ENCODE measurements around the gene ZDHHC11. TPM values are rescaled to one million over a fixed set of nuclear protein-coding genes. Genes with fewer than 3 reads are reported as not detected.

The ZDHHC11 gene, protein sequence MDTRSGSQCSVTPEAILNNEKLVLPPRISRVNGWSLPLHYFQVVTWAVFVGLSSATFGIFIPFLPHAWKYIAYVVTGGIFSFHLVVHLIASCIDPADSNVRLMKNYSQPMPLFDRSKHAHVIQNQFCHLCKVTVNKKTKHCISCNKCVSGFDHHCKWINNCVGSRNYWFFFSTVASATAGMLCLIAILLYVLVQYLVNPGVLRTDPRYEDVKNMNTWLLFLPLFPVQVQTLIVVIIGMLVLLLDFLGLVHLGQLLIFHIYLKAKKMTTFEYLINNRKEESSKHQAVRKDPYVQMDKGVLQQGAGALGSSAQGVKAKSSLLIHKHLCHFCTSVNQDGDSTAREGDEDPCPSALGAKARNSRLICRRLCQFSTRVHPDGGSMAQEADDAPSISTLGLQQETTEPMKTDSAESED
- polyA plus RNA-seq: 1 to 10 TPM; 2.4 to 4.0 TPM

DNA sequence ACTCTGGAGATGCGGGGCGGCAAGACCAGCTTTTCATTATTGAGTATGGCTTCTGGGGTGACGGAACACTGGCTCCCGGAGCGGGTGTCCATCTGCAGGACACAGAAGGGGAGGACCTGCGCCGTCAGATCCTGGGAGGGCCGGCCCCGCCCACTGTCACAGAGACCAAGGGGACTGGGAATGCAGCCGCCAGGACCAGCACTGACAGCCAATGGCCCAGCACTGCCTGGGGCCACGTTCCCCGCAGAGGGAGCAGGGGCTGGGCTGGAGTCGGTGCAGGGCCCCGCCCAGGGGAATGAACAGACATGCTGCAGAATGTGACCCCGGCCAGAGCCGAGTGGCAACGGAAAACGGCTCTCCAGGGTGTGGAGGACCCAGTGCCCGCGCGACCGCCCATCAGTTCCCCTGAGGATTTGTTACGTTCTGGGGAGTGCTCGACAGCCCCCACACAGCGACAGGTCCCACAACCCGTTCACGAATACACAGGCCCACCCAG is at the start of gene ZDHHC11:
Gene ZDHHC11, minus strand, starts transcription at position 476 of the 496 bp plus-strand sequence. Its CDS starts 384 bp downstream, at position 92.
- H3K27me3 ChIP-seq (ENCODE audit: control insufficient read depth in 1 of 2, insufficient read depth in 2 of 2, low read length in 2 of 2): no peaks in the 10 kb centered on the region
- peaks cover 0 to 2% of the 10 kb centered on the region in 2 donors for H3K9me3 ChIP-seq (ENCODE audit: control insufficient read depth in 2 of 2, insufficient read depth in 1 of 2, low read depth in 1 of 2, low read length in 1 of 2)
- WGBS, 2 donors: 45% methylated on average over 27 of the region's 27 CpGs
- peaks cover 0 to 13% of the 10 kb centered on the region in 2 donors for H3K4me1 ChIP-seq (ENCODE audit: control insufficient read depth in 2 of 2, insufficient read depth in 2 of 2, low read length in 1 of 2)
- no peak within 1 kb of the TSS for H3K4me3 ChIP-seq (ENCODE audit: low read depth in 1 of 2, low read length in 2 of 2)
- no peaks in the 10 kb centered on the region for H3K36me3 ChIP-seq (ENCODE audit: control insufficient read depth in 2 of 2, insufficient read depth in 2 of 2, low read length in 1 of 2)
- H3K27ac ChIP-seq (ENCODE audit: low read depth in 2 of 2, low read length in 1 of 2): no peak within 1 kb of the TSS

DNA sequence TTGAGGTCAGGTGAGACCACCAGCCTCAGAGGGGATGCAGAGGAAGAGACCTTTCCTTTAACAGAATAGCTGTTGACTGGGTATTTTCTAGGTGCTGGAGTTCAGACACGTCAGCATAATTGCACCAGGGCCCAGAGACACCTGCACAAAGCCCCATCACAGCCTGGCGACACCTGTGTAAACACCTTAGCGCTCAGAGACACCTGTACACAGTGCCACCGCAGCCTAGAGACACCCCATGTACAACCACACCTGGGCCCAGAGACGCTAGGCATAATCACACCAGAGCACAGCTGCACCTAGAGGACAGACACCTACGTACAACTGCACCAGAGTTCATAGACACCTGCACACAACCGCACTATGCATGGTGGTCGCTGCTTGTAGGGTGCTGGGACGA is 42.9 kb upstream of the ZDHHC11 start:
- H3K36me3 ChIP-seq (ENCODE audit: control insufficient read depth in 2 of 2, insufficient read depth in 2 of 2, low read length in 1 of 2): peaks cover 0 to 18% of the 10 kb centered on the region in 2 donors
- WGBS, 2 donors: 67 to 78% methylated on average over 9 of the region's 9 CpGs
- H3K4me1 ChIP-seq (ENCODE audit: control insufficient read depth in 2 of 2, insufficient read depth in 2 of 2, low read length in 1 of 2): peaks cover 3 to 13% of the 10 kb centered on the region in 2 donors
- H3K4me3 ChIP-seq (ENCODE audit: low read depth in 1 of 2, low read length in 2 of 2): peak overlapping the region in 1 of 2 donors; percentile 89
- no peaks in the 10 kb centered on the region for H3K27me3 ChIP-seq (ENCODE audit: control insufficient read depth in 1 of 2, insufficient read depth in 2 of 2, low read length in 2 of 2)
- no peaks in the 10 kb centered on the region for H3K9me3 ChIP-seq (ENCODE audit: control insufficient read depth in 2 of 2, insufficient read depth in 1 of 2, low read depth in 1 of 2, low read length in 1 of 2)
- H3K27ac ChIP-seq (ENCODE audit: low read depth in 2 of 2, low read length in 1 of 2): no peak overlapping the region

DNA sequence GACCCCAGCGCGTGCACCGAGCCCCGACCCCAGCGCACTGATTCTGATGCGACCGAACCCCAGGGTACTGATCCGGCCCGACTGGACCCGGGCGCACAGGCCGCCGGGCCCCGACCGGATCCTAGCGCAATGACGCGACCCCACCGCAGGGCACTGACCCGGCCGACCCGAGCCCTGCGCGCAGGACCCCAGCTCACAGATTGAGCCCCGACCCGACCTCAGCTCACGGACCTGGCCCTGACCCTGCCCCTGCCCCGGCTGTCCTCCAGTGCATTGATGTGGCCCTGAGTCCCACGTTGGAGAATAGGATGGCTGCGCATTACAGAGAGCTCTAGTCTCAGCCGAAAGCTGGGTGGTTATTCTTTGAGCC is 42.3 kb upstream of the ZDHHC11 start:
- Histone ChIP-seq H3K9me3 (ENCODE audit: control insufficient read depth in 2 of 2, insufficient read depth in 1 of 2, low read depth in 1 of 2, low read length in 1 of 2) (no peaks in the 10 kb centered on the region), H3K4me1 (ENCODE audit: control insufficient read depth in 2 of 2, insufficient read depth in 2 of 2, low read length in 1 of 2) (peaks cover 3 to 13% of the 10 kb centered on the region in 2 donors), H3K36me3 (ENCODE audit: control insufficient read depth in 2 of 2, insufficient read depth in 2 of 2, low read length in 1 of 2) (peaks cover under 1 to 20% of the 10 kb centered on the region in 2 donors), H3K27me3 (ENCODE audit: control insufficient read depth in 1 of 2, insufficient read depth in 2 of 2, low read length in 2 of 2) (no peaks in the 10 kb centered on the region), H3K27ac (ENCODE audit: low read depth in 2 of 2, low read length in 1 of 2) (no peak overlapping the region), H3K4me3 (ENCODE audit: low read depth in 1 of 2, low read length in 2 of 2) (peak overlapping the region; percentile 71 to 89)
- 1% methylated on average over 30 to 31 of the region's 31 CpGs for WGBS, 2 donors

DNA sequence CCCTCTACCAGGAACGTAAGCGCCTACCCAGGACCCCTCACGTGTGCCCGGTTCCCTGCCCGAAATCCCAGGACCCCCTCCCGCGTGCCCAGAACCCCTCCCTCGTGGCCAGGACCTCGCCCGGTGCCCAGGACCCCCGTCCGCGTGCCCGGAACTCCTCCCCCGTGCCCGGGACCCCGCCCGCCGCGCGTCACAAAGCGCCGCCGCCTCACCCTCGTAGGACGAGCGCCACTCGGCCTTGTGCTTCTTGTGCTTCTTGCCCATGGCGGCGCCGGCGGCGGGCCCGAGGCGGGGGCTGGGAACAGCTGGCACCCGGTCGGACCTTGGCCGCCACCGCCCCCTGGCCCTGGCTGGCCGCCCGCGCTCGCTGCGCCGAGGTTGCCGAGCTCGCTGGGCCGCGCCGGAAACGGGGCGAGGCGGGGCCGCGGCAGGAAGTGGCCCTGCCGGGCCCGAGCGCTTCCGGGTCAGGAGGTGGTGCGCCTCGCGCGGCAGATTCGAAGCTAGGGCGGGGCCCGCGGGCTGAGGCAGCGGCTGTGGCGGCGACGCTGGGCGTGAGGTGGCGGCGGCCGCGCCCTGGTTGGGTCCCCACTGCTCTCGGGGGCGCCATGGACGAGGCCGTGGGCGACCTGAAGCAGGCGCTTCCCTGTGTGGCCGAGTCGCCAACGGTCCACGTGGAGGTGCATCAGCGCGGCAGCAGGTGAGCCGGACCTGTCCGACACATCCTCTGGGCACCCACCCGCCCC is 41.8 kb upstream of the ZDHHC11 start, which contains the start of the genes BRD9 and TRIP13:
Gene BRD9, minus strand, starts transcription at position 408 of the 743 bp plus-strand sequence. Its CDS starts 144 bp downstream, at position 264.
Gene TRIP13, plus strand, starts transcription at position 491 of the 743 bp plus-strand sequence. Its CDS starts 115 bp downstream, at position 606.
- H3K4me1 ChIP-seq (ENCODE audit: control insufficient read depth in 2 of 2, insufficient read depth in 2 of 2, low read length in 1 of 2): peaks cover 3 to 13% of the 10 kb centered on the region in 2 donors
- peak within 1 kb of the TSS; percentile 71 to 89 for H3K4me3 ChIP-seq (ENCODE audit: low read depth in 1 of 2, low read length in 2 of 2)
- 1% methylated on average over 80 to 91 of the region's 91 CpGs for WGBS, 2 donors
- H3K9me3 ChIP-seq (ENCODE audit: control insufficient read depth in 2 of 2, insufficient read depth in 1 of 2, low read depth in 1 of 2, low read length in 1 of 2): no peaks in the 10 kb centered on the region
- H3K27me3 ChIP-seq (ENCODE audit: control insufficient read depth in 1 of 2, insufficient read depth in 2 of 2, low read length in 2 of 2): no peaks in the 10 kb centered on the region
- H3K36me3 ChIP-seq (ENCODE audit: control insufficient read depth in 2 of 2, insufficient read depth in 2 of 2, low read length in 1 of 2): peaks cover 3 to 23% of the 10 kb centered on the region in 2 donors
- H3K27ac ChIP-seq (ENCODE audit: low read depth in 2 of 2, low read length in 1 of 2): peak within 1 kb of the TSS; percentile 73 to 90

DNA sequence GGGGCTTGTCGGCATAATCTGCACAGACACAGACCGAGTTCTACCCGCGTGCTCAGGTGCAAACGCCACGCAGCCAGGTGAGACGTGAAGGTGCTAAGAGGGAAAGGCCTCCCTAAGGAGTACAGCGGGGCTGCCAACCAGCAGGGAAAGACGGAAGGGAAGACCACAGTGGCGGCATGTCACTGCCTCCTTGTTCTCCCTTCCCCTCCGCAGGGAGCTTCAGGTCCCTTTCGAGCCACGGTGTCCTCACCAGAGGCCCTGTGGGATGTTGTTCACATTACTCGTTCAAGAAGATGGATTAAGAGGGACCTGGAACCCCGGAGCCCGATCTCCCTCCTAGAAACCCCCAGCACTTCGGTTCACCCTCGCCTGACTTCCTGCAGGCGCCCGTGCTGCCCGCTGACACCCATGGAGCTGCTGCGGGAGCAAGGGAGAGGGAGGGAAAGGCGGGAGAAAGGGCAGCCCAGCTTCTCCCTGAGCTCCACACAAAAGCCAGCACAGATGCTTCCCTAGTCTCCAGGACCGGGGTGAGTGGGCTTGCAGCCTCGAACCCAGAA is 41.1 kb upstream of the ZDHHC11 start:
- no peaks in the 10 kb centered on the region for H3K9me3 ChIP-seq (ENCODE audit: control insufficient read depth in 2 of 2, insufficient read depth in 1 of 2, low read depth in 1 of 2, low read length in 1 of 2)
- peaks cover 7 to 26% of the 10 kb centered on the region in 2 donors for H3K36me3 ChIP-seq (ENCODE audit: control insufficient read depth in 2 of 2, insufficient read depth in 2 of 2, low read length in 1 of 2)
- H3K4me3 ChIP-seq (ENCODE audit: low read depth in 1 of 2, low read length in 2 of 2): peak overlapping the region; percentile 71 to 89
- WGBS, 2 donors: 12 to 18% methylated on average over 25 of the region's 25 CpGs
- H3K27ac ChIP-seq (ENCODE audit: low read depth in 2 of 2, low read length in 1 of 2): peak overlapping the region; percentile 73 to 90
- peaks cover 3 to 13% of the 10 kb centered on the region in 2 donors for H3K4me1 ChIP-seq (ENCODE audit: control insufficient read depth in 2 of 2, insufficient read depth in 2 of 2, low read length in 1 of 2)
- H3K27me3 ChIP-seq (ENCODE audit: control insufficient read depth in 1 of 2, insufficient read depth in 2 of 2, low read length in 2 of 2): no peaks in the 10 kb centered on the region

DNA sequence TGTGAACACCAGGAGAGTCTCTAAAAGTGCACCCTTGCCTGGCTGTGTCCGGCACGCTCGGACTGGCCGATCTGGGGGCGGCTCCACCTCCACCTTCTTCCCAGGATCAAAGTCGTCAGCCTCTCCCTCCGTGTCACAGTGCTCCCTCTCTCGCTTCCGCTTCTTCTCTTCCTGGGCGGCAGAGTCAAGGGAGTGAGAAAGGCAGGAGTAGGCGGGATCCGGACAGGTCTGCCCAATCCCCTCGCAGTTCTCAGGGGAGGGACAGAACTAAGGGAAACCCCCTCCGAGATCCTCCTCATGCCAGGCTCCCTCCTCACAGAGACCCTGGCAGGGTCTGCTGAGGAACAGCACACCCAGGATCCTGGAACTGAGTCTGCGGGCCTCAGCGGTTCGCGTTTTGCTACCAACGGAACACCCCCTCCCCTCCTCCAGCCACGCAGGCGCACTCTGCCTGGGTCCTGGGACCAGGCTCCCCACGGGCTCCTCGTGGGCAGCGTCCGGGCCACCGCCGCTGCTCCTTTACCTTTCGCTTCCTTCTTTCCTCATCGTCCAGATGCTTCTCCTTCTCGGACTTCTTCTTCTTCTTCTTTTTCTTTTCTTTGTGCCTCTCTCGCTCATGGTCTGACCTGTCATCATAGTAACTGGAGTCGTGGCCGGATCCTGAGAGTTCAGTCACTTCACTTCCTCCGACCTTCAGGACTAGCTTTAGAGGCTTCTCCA is 40.5 kb upstream of the ZDHHC11 start:
- Histone ChIP-seq H3K9me3 (ENCODE audit: control insufficient read depth in 2 of 2, insufficient read depth in 1 of 2, low read depth in 1 of 2, low read length in 1 of 2) (no peaks in the 10 kb centered on the region), H3K27me3 (ENCODE audit: control insufficient read depth in 1 of 2, insufficient read depth in 2 of 2, low read length in 2 of 2) (no peaks in the 10 kb centered on the region), H3K27ac (ENCODE audit: low read depth in 2 of 2, low read length in 1 of 2) (peak overlapping the region in 1 of 2 donors; percentile 90), H3K36me3 (ENCODE audit: control insufficient read depth in 2 of 2, insufficient read depth in 2 of 2, low read length in 1 of 2) (peaks cover 12 to 32% of the 10 kb centered on the region in 2 donors), H3K4me3 (ENCODE audit: low read depth in 1 of 2, low read length in 2 of 2) (peak overlapping the region; percentile 71 to 89), H3K4me1 (ENCODE audit: control insufficient read depth in 2 of 2, insufficient read depth in 2 of 2, low read length in 1 of 2) (peaks cover 3 to 13% of the 10 kb centered on the region in 2 donors)
- 76 to 83% methylated on average over 32 to 34 of the region's 34 CpGs for WGBS, 2 donors

DNA sequence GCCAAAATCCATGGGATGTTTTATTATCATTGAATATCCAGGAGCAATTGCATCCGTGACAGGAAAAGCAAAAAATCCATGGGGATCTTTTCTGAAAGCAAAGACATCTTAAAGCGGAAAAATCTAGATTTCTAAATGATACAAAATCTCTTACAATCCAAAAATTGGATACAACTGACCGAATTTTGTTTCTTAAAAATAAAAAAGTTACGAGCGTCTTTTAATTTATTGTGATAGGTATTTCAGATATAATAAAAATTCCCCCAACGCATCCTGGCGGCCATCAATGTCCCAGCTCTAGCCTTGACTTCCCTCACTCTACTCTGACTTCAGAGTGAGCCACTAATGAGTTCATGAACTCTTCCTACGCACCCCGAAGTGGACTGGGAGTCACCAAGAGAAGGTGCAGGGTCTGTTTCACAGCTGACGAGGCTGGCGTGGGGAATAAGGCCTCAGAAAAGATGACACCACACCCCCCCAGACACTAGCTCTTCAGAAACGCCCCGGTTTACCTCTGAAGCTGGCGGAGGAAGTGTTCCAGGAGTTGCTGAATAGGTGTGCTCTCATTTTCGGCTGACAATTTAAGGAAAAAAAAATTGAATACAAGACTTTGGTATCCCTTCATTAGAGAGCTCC is 38.4 kb upstream of the ZDHHC11 start:
- H3K27me3 ChIP-seq (ENCODE audit: control insufficient read depth in 1 of 2, insufficient read depth in 2 of 2, low read length in 2 of 2): no peaks in the 10 kb centered on the region
- H3K27ac ChIP-seq (ENCODE audit: low read depth in 2 of 2, low read length in 1 of 2): no peak overlapping the region
- H3K9me3 ChIP-seq (ENCODE audit: control insufficient read depth in 2 of 2, insufficient read depth in 1 of 2, low read depth in 1 of 2, low read length in 1 of 2): no peaks in the 10 kb centered on the region
- 91 to 95% methylated on average over 15 of the region's 15 CpGs for whole genome bisulfite sequencing, 2 donors
- peaks cover 3 to 13% of the 10 kb centered on the region in 2 donors for H3K4me1 ChIP-seq (ENCODE audit: control insufficient read depth in 2 of 2, insufficient read depth in 2 of 2, low read length in 1 of 2)
- H3K4me3 ChIP-seq (ENCODE audit: low read depth in 1 of 2, low read length in 2 of 2): no peak overlapping the region
- H3K36me3 ChIP-seq (ENCODE audit: control insufficient read depth in 2 of 2, insufficient read depth in 2 of 2, low read length in 1 of 2): peaks cover 12 to 51% of the 10 kb centered on the region in 2 donors

DNA sequence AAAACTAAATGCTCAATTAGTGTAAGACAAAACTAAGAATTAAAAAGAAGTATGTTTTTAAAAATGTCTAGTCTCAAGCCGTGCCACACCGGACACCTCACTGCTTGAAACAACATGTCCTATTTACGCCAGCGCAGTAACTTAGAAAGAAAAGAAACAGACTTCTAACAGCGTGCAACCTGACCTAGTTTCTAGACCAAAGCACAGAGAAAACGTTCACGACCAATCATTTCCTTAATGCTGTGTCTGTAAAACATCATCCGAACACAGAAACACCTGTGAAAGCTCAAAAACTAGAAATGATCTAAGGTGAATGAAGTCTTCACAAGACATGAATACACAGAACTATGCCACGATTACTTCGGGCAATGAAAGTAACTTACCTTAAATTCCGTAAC is 37.9 kb upstream of the ZDHHC11 start:
- WGBS, 2 donors: 92 to 93% methylated on average over 11 of the region's 11 CpGs
- Histone ChIP-seq H3K36me3 (ENCODE audit: control insufficient read depth in 2 of 2, insufficient read depth in 2 of 2, low read length in 1 of 2) (peaks cover 16 to 56% of the 10 kb centered on the region in 2 donors), H3K4me3 (ENCODE audit: low read depth in 1 of 2, low read length in 2 of 2) (no peak overlapping the region)

More for the DNA sequence above, 37.9 kb upstream of the ZDHHC11 start:
- Histone ChIP-seq H3K27me3 (ENCODE audit: control insufficient read depth in 1 of 2, insufficient read depth in 2 of 2, low read length in 2 of 2) (no peaks in the 10 kb centered on the region), H3K27ac (ENCODE audit: low read depth in 2 of 2, low read length in 1 of 2) (no peak overlapping the region), H3K9me3 (ENCODE audit: control insufficient read depth in 2 of 2, insufficient read depth in 1 of 2, low read depth in 1 of 2, low read length in 1 of 2) (no peaks in the 10 kb centered on the region), H3K4me1 (ENCODE audit: control insufficient read depth in 2 of 2, insufficient read depth in 2 of 2, low read length in 1 of 2) (peaks cover 3 to 13% of the 10 kb centered on the region in 2 donors)
